Calu3 (cell line): ENCODE measurements around the gene UTP14C. TPM values are rescaled to one million over a fixed set of nuclear protein-coding genes. Genes with fewer than 3 reads are reported as not detected.
"Not testable (repeated sequence)": the region's sequence is repeated elsewhere in the genome, so short reads cannot be mapped to it uniquely, and the experiment has no call there.

Source experiments
- BruUV-seq: library from RNA; stranded (reverse); fragments of 400-500 nt; replicated peaks from 2 replicates; lab custom pipeline; 2021; lab: Mats Ljungman, UMichigan
- CTCF ChIA-PET: fragments of 300-600 bp; sonication (Branson Sonifier 250); formaldehyde crosslinking; loops from one replicate; lab custom pipeline; 2022; ENCODE audit warnings: antibody characterized with exemption; lab: Charles Lee
- DNase-seq: peaks from one replicate; pipeline ENCODE4 v3.0.0; 2022
- H3K27ac Mint-ChIP-seq: one replicate; pipeline ENCODE4 v1.8.0; 2022; ENCODE audit warnings: mixed read lengths; ENCODE audit not compliant: unreplicated experiment
- H3K27me3 Mint-ChIP-seq: one replicate; pipeline ENCODE4 v1.8.0; 2022; ENCODE audit warnings: mixed read lengths; ENCODE audit not compliant: unreplicated experiment
- H3K36me3 Mint-ChIP-seq: one replicate; pipeline ENCODE4 v1.8.0; 2022; ENCODE audit warnings: mild to moderate bottlenecking, moderate library complexity, mixed read lengths; ENCODE audit not compliant: insufficient read depth, unreplicated experiment
- H3K4me1 Mint-ChIP-seq: one replicate; pipeline ENCODE4 v1.8.0; 2022; ENCODE audit warnings: mild to moderate bottlenecking, low read depth, mixed read lengths; ENCODE audit not compliant: unreplicated experiment
- H3K4me3 Mint-ChIP-seq: one replicate; pipeline ENCODE4 v1.8.0; 2022; ENCODE audit warnings: mild to moderate bottlenecking, low read depth, moderate library complexity, mixed read lengths; ENCODE audit not compliant: unreplicated experiment
- H3K9me3 Mint-ChIP-seq: one replicate; pipeline ENCODE4 v1.8.0; 2022; ENCODE audit warnings: low read depth, mixed read lengths; ENCODE audit not compliant: unreplicated experiment
- intact Hi-C: fragments of 100-400 bp; cut with micrococcal nuclease; formaldehyde crosslinking; loops from one replicate; pipeline ENCODE4 v1.10.0; 2022; ENCODE audit not compliant: unreplicated experiment
- total RNA-seq: library from RNA; stranded (reverse); gene quantifications from 2 replicates; pipeline ENCODE4 v1.2.3, GENCODE V29; 2022
- TF ChIP-seq, protein P1 (sequence below): fragments of 200-600 bp; IDR thresholded peaks from one replicate; pipeline ENCODE4 v1.8.0; 2022; ENCODE audit warnings: antibody characterized with exemption; ENCODE audit not compliant: unreplicated experiment

UTP14C gene
- total RNA-seq, 1 experiment from 2014 or later = 12.4 TPM

DNA sequence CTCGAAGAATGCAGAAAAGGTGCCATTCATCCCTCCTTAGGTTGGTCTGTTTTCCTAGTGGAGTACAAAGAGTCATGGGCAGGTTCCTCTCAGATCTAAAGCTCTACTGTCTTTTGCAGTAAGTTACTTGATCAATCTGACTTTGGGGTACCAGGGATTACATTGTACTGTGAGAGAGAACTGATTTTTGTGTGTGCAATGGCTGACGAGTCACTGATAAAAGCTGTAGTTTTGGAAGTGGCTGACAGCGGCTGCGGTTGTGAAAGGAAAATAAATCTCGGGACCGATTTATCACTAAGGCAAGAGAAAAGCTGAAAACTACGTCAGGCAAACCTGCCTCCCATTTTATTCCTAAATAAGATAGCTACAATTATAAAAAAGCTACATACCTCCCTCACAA lies 26.9 kb downstream of the UTP14C start:
- TF ChIP-seq, protein P1, sequence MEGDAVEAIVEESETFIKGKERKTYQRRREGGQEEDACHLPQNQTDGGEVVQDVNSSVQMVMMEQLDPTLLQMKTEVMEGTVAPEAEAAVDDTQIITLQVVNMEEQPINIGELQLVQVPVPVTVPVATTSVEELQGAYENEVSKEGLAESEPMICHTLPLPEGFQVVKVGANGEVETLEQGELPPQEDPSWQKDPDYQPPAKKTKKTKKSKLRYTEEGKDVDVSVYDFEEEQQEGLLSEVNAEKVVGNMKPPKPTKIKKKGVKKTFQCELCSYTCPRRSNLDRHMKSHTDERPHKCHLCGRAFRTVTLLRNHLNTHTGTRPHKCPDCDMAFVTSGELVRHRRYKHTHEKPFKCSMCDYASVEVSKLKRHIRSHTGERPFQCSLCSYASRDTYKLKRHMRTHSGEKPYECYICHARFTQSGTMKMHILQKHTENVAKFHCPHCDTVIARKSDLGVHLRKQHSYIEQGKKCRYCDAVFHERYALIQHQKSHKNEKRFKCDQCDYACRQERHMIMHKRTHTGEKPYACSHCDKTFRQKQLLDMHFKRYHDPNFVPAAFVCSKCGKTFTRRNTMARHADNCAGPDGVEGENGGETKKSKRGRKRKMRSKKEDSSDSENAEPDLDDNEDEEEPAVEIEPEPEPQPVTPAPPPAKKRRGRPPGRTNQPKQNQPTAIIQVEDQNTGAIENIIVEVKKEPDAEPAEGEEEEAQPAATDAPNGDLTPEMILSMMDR = no peak
- Mint-ChIP-seq H3K4me3 (no peak overlapping the region), H3K9me3 (no peaks in the 10 kb centered on the region), H3K36me3 (no peaks in the 10 kb centered on the region), H3K27me3 (no peaks in the 10 kb centered on the region), H3K27ac (no peak overlapping the region), H3K4me1 (no peaks in the 10 kb centered on the region)
- no TSS peak for BruUV-seq
- CTCF ChIA-PET = no interaction called here
- intact Hi-C loops = no loop called here
- no peak for DNase-seq

DNA sequence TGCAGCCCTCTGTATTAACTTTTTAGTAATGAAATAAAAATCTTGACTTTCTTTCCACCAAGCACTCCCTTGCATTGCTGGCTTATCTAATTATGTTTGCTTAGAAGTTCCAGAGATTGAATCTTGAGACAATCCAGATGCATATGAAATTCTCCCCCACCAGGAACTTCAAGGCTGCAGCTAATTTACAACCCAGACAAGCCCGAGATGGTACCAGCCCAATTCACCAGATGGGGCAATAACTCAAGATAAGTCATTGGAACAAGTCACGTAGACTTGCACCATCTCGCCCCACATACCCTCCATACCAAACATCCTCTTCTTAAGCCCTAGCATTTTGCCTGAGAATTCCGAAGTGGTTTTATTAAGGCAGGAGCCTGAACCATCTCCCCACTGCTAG lies 29.0 kb downstream of the UTP14C start:
- no peaks in the 10 kb centered on the region for H3K27me3 Mint-ChIP-seq

DNA sequence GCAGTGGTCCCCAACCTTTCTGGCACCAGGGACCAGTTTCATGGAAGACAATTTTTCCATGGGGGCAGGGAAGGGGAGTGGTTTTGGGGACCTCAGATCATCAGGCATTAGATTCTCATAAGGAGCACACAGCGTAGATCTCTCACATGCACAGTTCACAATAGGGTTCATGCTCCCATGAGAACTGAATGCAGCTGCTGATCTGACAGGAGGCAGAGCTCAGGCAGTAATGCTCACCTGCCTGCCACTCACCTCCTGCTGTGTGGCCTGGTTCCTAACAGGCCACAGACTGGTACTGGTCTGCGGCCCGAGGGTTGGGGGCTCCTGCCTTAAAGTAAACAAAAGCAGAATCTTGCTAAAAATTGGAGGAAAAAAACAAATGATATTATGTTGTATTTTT lies 36.6 kb downstream of the UTP14C start:
- H3K36me3 Mint-ChIP-seq, H3K4me3 Mint-ChIP-seq, intact Hi-C loops, BruUV-seq, DNase-seq, H3K4me1 Mint-ChIP-seq, H3K27ac Mint-ChIP-seq, CTCF ChIA-PET, H3K27me3 Mint-ChIP-seq, H3K9me3 Mint-ChIP-seq: not testable (repeated sequence)

More for the DNA sequence above, 29.0 kb downstream of the UTP14C start:
- BruUV-seq = no TSS peak
- Mint-ChIP-seq H3K4me3 (no peak overlapping the region), H3K36me3 (no peaks in the 10 kb centered on the region), H3K4me1 (no peaks in the 10 kb centered on the region), H3K27ac (no peak overlapping the region), H3K9me3 (no peaks in the 10 kb centered on the region)
- intact Hi-C loops = no loop called here
- TF ChIP-seq, protein P1 = no peak
- no peak for DNase-seq
- CTCF ChIA-PET = no interaction called here

DNA sequence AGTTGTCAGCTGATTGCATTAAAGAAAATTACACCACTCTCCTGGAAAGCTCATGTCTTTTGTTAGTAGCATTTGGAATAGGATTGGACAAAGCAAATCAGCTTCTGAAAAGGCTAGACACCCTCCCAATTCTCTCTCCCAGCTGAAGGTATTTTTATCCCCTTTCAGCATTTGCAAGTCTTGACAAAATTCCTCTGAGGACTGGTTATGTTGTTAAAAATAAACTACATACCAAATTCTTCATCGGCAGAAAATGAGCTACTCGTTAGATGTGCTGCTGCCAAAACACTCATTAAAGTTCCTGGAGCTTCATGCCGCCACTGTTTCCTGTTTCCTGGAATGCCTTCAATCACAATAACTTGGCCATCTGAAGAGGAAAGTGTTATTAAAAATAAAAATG lies 37.1 kb downstream of the UTP14C start:
- no peaks in the 10 kb centered on the region for H3K9me3 Mint-ChIP-seq
- TF ChIP-seq, protein P1 = no peak
- no peaks in the 10 kb centered on the region for H3K27me3 Mint-ChIP-seq
- H3K4me1 Mint-ChIP-seq = no peaks in the 10 kb centered on the region
- no peak overlapping the region for H3K4me3 Mint-ChIP-seq
- DNase-seq = no peak
- no TSS peak for BruUV-seq
- no peak overlapping the region for H3K27ac Mint-ChIP-seq
- no peaks in the 10 kb centered on the region for H3K36me3 Mint-ChIP-seq
- intact Hi-C loops = no loop called here
- CTCF ChIA-PET = no interaction called here

DNA sequence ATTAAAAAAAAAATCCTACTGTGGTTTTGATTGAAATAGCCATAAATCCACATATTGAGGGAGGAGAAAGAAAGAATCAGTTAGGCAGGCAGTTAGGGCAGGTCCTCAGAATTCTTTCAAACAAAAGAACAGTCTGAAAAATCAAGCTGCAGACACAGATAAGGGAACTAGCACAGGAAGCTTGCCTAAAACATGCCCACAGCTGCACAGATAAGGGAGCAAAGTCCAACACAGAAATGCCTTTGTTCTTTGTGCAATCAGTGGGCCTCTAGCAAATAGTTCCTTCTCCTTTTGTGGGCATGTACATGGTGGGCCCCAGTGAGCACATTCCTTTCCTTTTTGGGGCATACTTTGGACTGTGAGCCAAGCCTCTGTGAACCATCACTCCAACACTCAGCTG lies 42.7 kb downstream of the UTP14C start:
- TF ChIP-seq, protein P1 = no peak
- no peak for DNase-seq
- intact Hi-C loops = no loop called here
- no peak overlapping the region for H3K27ac Mint-ChIP-seq
- H3K36me3 Mint-ChIP-seq = no peaks in the 10 kb centered on the region
- H3K4me1 Mint-ChIP-seq = no peaks in the 10 kb centered on the region
- no peak overlapping the region for H3K4me3 Mint-ChIP-seq
- H3K27me3 Mint-ChIP-seq = no peaks in the 10 kb centered on the region
- BruUV-seq = no TSS peak
- peaks cover 7% of the 10 kb centered on the region for H3K9me3 Mint-ChIP-seq
- CTCF ChIA-PET = no interaction called here
